HL-60 (cell line): Measurements from ENCODE around the gene YAE1.

Source experiments
- DNase-seq, 2 experiments: peaks; one replicate each; pipeline ENCODE4 v3.0.0-alpha.2; 2010 to 2020; ENCODE audit warnings: low read depth in 1 of 2, low spot score in 1 of 2
- H3K27ac ChIP-seq: fragments of 250-450 bp; sonication (Bioruptor Pico); replicated peaks from 2 replicates; pipeline ENCODE4 v1.5.1; 2020; ENCODE audit warnings: mild to moderate bottlenecking, moderate library complexity
- H3K27me3 ChIP-seq: fragments of 250-450 bp; sonication (Bioruptor Pico); 2 replicates; pipeline ENCODE4 v1.5.1; 2021; ENCODE audit warnings: mild to moderate bottlenecking, moderate library complexity; ENCODE audit not compliant: insufficient read depth, poor library complexity, severe bottlenecking
- H3K4me3 ChIP-seq: replicated peaks from 2 replicates; pipeline ENCODE4 v1.5.1; 2011; ENCODE audit warnings: mild to moderate bottlenecking, control low read depth, low read length; ENCODE audit not compliant: insufficient read depth
- GABPA ChIP-seq: IDR thresholded peaks from 2 replicates; pipeline ENCODE4 v1.6.1; 2012; ENCODE audit warnings: low read depth
- POLR2AphosphoS5 ChIP-seq: IDR thresholded peaks from 2 replicates; pipeline ENCODE4 v1.6.1; 2012; ENCODE audit warnings: low read depth
- REST ChIP-seq: IDR thresholded peaks from 2 replicates; pipeline ENCODE4 v1.6.1; 2012; ENCODE audit warnings: low read depth; ENCODE audit not compliant: insufficient replicate concordance
- SPI1 ChIP-seq: IDR thresholded peaks from 2 replicates; pipeline ENCODE4 v1.6.1; 2012; ENCODE audit warnings: low read depth, mild to moderate bottlenecking, borderline replicate concordance
- TF ChIP-seq, protein P1 (sequence below): IDR thresholded peaks from one replicate; pipeline ENCODE4 v1.5.1; 2011; ENCODE audit warnings: low read length, control low read depth, inconsistent platforms; ENCODE audit not compliant: insufficient read depth

The YAE1 gene

GRCh38 chr7:39557222-39557621, 9.0 kb upstream of the YAE1 start:
- H3K27me3 ChIP-seq = peaks cover 3% of the 10 kb centered on the region
- no peak for TF ChIP-seq GABPA
- no peak for TF ChIP-seq REST
- TF ChIP-seq, protein P1, sequence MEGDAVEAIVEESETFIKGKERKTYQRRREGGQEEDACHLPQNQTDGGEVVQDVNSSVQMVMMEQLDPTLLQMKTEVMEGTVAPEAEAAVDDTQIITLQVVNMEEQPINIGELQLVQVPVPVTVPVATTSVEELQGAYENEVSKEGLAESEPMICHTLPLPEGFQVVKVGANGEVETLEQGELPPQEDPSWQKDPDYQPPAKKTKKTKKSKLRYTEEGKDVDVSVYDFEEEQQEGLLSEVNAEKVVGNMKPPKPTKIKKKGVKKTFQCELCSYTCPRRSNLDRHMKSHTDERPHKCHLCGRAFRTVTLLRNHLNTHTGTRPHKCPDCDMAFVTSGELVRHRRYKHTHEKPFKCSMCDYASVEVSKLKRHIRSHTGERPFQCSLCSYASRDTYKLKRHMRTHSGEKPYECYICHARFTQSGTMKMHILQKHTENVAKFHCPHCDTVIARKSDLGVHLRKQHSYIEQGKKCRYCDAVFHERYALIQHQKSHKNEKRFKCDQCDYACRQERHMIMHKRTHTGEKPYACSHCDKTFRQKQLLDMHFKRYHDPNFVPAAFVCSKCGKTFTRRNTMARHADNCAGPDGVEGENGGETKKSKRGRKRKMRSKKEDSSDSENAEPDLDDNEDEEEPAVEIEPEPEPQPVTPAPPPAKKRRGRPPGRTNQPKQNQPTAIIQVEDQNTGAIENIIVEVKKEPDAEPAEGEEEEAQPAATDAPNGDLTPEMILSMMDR = no peak
- TF ChIP-seq POLR2AphosphoS5 = no peak
- TF ChIP-seq SPI1 = no peak
- no peak for DNase-seq
- no peak overlapping the region for H3K4me3 ChIP-seq
- no peak overlapping the region for H3K27ac ChIP-seq

DNA sequence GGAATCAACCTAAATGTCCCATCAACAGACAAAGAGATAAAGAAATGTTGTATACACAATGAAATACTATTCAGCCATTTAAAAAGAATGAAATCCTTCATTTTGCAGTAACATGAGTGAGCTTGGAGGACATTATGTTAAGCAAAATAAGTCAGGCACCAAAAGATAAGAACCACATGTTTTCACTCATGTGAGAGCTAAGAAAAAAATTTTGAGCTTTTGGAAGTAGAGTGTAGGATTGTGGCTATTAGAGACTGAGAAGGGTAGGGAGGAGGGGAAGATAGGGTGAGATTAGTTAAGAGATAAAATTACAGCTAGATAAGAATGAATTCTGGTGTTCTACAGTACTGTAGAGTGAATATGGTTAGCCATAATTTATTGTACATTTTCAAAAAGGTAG, 8.3 kb upstream of the YAE1 start:
- TF ChIP-seq GABPA (no peak), SPI1 (no peak), REST (no peak), POLR2AphosphoS5 (no peak)
- TF ChIP-seq, protein P1 = no peak
- Histone ChIP-seq H3K4me3 (no peak overlapping the region), H3K27me3 (peaks cover 3% of the 10 kb centered on the region), H3K27ac (no peak overlapping the region)
- DNase-seq = no peak

GRCh38 chr7:39560408-39560807, 5.8 kb upstream of the YAE1 start:
- TF ChIP-seq POLR2AphosphoS5 = no peak
- TF ChIP-seq, protein P1 = no peak
- TF ChIP-seq REST = no peak
- TF ChIP-seq SPI1 = no peak
- no peak for TF ChIP-seq GABPA
- H3K27me3 ChIP-seq = peaks cover 3% of the 10 kb centered on the region
- no peak overlapping the region for H3K27ac ChIP-seq
- DNase-seq = no peak
- no peak overlapping the region for H3K4me3 ChIP-seq
